Amygdala (tissue), 56 donors: Measurements from ENCODE around the gene KCNJ18.
"Not testable (repeated sequence)": the region's sequence is repeated elsewhere in the genome, so short reads cannot be mapped to it uniquely, and the experiment has no call there.

Experiments used
- DNase-seq, 56 donors: peaks; one replicate each; lab custom pipeline; 2025; lab: John Stamatoyannopoulos, UW

KCNJ18 gene

GRCh38 chr17:21747195-21747915 lies 55.0 kb downstream of the KCNJ18 start:
- not testable (repeated sequence) for DNase-seq

- DNase-seq, result not testable (repeated sequence)
Observed at GRCh38 chr17:21748686-21749085, 56.4 kb downstream of the KCNJ18 start.

- DNase-seq, result not testable (repeated sequence)
Observed at GRCh38 chr17:21749696-21750531, 57.6 kb downstream of the KCNJ18 start.

- not testable (repeated sequence) for DNase-seq
Observed at GRCh38 chr17:21751111-21751510, 58.8 kb downstream of the KCNJ18 start.
